H9 (cell line): ENCODE measurements around the gene KIF18B. TPM values are rescaled to one million over a fixed set of nuclear protein-coding genes. Genes with fewer than 3 reads are reported as not detected.

Source experiments
- DNase-seq: peaks from one replicate; pipeline ENCODE4 v3.0.0-alpha.2; 2017
- H2AFZ ChIP-seq: one replicate; pipeline ENCODE4 v1.6.1; 2013; ENCODE audit warnings: mild to moderate bottlenecking, low read length, control low read depth, moderate library complexity
- H2AK5ac ChIP-seq: 2 replicates; pipeline ENCODE4 v1.6.1; 2013; ENCODE audit warnings: low read length, control low read depth, mixed read lengths; ENCODE audit not compliant: insufficient read length
- H2BK120ac ChIP-seq: one replicate; pipeline ENCODE4 v1.6.1; 2013; ENCODE audit warnings: low read depth, mild to moderate bottlenecking, low read length, control low read depth, inconsistent platforms; ENCODE audit not compliant: poor library complexity, severe bottlenecking
- H2BK12ac ChIP-seq: 2 replicates; pipeline ENCODE4 v1.6.1; 2013; ENCODE audit warnings: low read length, control low read depth, mixed read lengths, low read depth; ENCODE audit not compliant: insufficient read length
- H2BK15ac ChIP-seq: 2 replicates; pipeline ENCODE4 v1.6.1; 2013; ENCODE audit warnings: low read depth, low read length, control low read depth
- H2BK20ac ChIP-seq: one replicate; pipeline ENCODE4 v1.6.1; 2013; ENCODE audit warnings: low read depth, mild to moderate bottlenecking, low read length, control low read depth, inconsistent platforms; ENCODE audit not compliant: poor library complexity, severe bottlenecking
- H2BK5ac ChIP-seq: 2 replicates; pipeline ENCODE4 v1.6.1; 2013; ENCODE audit warnings: low read length, control low read depth, mixed read lengths; ENCODE audit not compliant: insufficient read length
- H3K14ac ChIP-seq: 2 replicates; pipeline ENCODE4 v1.6.1; 2013; ENCODE audit warnings: low read length, control low read depth; ENCODE audit not compliant: insufficient read depth
- H3K18ac ChIP-seq: 2 replicates; pipeline ENCODE4 v1.6.1; 2013; ENCODE audit warnings: low read depth, mild to moderate bottlenecking, mixed read lengths, low read length, control low read depth; ENCODE audit not compliant: insufficient read length
- H3K23ac ChIP-seq: 2 replicates; pipeline ENCODE4 v1.6.1; 2013; ENCODE audit warnings: low read length, control low read depth, mixed read lengths, low read depth; ENCODE audit not compliant: insufficient read length
- H3K23me2 ChIP-seq: 2 replicates; pipeline ENCODE4 v1.6.1; 2013; ENCODE audit warnings: low read depth, mild to moderate bottlenecking, mixed read lengths, low read length, control low read depth; ENCODE audit not compliant: insufficient read length, poor library complexity, severe bottlenecking
- H3K27ac ChIP-seq: 2 replicates; pipeline ENCODE4 v1.5.1; 2013; ENCODE audit warnings: low read length, control low read depth, mixed read lengths, low read depth; ENCODE audit not compliant: insufficient read length
- H3K27me3 ChIP-seq: 2 replicates; pipeline ENCODE4 v1.6.1; 2013; ENCODE audit warnings: low read length, control low read depth, inconsistent platforms; ENCODE audit not compliant: insufficient read depth
- H3K4ac ChIP-seq: 2 replicates; pipeline ENCODE4 v1.6.1; 2013; ENCODE audit warnings: low read depth, mild to moderate bottlenecking, control low read depth, inconsistent platforms, low read length, moderate library complexity
- H3K4me1 ChIP-seq: 2 replicates; pipeline ENCODE4 v1.6.1; 2013; ENCODE audit warnings: low read length, control low read depth, inconsistent platforms; ENCODE audit not compliant: insufficient read depth
- H3K4me2 ChIP-seq: 2 replicates; pipeline ENCODE4 v1.6.1; 2013; ENCODE audit warnings: low read length, control low read depth, mixed read lengths; ENCODE audit not compliant: insufficient read length, insufficient read depth
- H3K56ac ChIP-seq: 2 replicates; pipeline ENCODE4 v1.6.1; 2013; ENCODE audit warnings: low read depth, mild to moderate bottlenecking, mixed read lengths, low read length, control low read depth; ENCODE audit not compliant: insufficient read length
- H3K79me1 ChIP-seq: 2 replicates; pipeline ENCODE4 v1.6.1; 2013; ENCODE audit warnings: low read depth, mild to moderate bottlenecking, moderate library complexity, low read length, control low read depth, inconsistent platforms; ENCODE audit not compliant: insufficient read depth, poor library complexity, severe bottlenecking
- H3K79me2 ChIP-seq: 2 replicates; pipeline ENCODE4 v1.6.1; 2013; ENCODE audit warnings: low read length, control low read depth, inconsistent platforms; ENCODE audit not compliant: insufficient read depth
- H3K9ac ChIP-seq: 2 replicates; pipeline ENCODE4 v1.6.1; 2013; ENCODE audit warnings: low read length, control low read depth, mixed read lengths; ENCODE audit not compliant: insufficient read length; ENCODE audit errors: extremely low read depth
- H3K9me3 ChIP-seq: one replicate; pipeline ENCODE4 v1.6.1; 2013; ENCODE audit warnings: low read depth, low read length, inconsistent platforms; ENCODE audit not compliant: control insufficient read depth
- H3T11ph ChIP-seq: one replicate; pipeline ENCODE4 v1.6.1; 2013; ENCODE audit warnings: mild to moderate bottlenecking, low read length, control low read depth, inconsistent platforms
- H4K20me1 ChIP-seq: one replicate; pipeline ENCODE4 v1.6.1; 2013; ENCODE audit not compliant: control insufficient read depth, insufficient read length, insufficient read depth
- H4K5ac ChIP-seq: 2 replicates; pipeline ENCODE4 v1.6.1; 2013; ENCODE audit warnings: low read depth, mild to moderate bottlenecking, mixed read lengths, low read length, control low read depth; ENCODE audit not compliant: insufficient read length
- H4K8ac ChIP-seq: replicated peaks from 2 replicates; pipeline ENCODE4 v1.6.1; 2013; ENCODE audit warnings: low read length, control low read depth, mixed read lengths, low read depth; ENCODE audit not compliant: insufficient read length
- H4K91ac ChIP-seq: 2 replicates; pipeline ENCODE4 v1.6.1; 2013; ENCODE audit warnings: low read depth, mild to moderate bottlenecking, moderate library complexity, mixed read lengths, low read length, control low read depth; ENCODE audit not compliant: insufficient read length
- H3K27ac Mint-ChIP-seq, 3 experiments: 2 replicates in 2 of 3; 3 replicates in 1 of 3; pipeline ENCODE4 v1.8.0; 2020 to 2021; ENCODE audit warnings: mixed read lengths in 3 of 3, mild to moderate bottlenecking in 1 of 3, moderate library complexity in 1 of 3
- H3K27me3 Mint-ChIP-seq: 2 replicates; pipeline ENCODE4 v1.8.0; 2021; ENCODE audit warnings: low read depth, mild to moderate bottlenecking, moderate library complexity, mixed read lengths
- H3K36me3 Mint-ChIP-seq, 3 experiments: 2 replicates in 2 of 3; 3 replicates in 1 of 3; pipeline ENCODE4 v1.8.0; 2020 to 2021; ENCODE audit warnings: low read depth in 3 of 3, mixed read lengths in 3 of 3; ENCODE audit not compliant: insufficient read depth in 1 of 3
- H3K4me1 Mint-ChIP-seq, 2 experiments: 2 replicates each; pipeline ENCODE4 v1.8.0; 2020; ENCODE audit warnings: mixed read lengths in 2 of 2
- H3K4me3 Mint-ChIP-seq, 2 experiments: 2 replicates in 1 of 2; 3 replicates in 1 of 2; pipeline ENCODE4 v1.8.0; 2020 to 2021; ENCODE audit warnings: mild to moderate bottlenecking in 2 of 2, mixed read lengths in 2 of 2, moderate library complexity in 1 of 2
- H3K9me3 Mint-ChIP-seq, 2 experiments: 2 replicates in 1 of 2; 3 replicates in 1 of 2; pipeline ENCODE4 v1.8.0; 2020; ENCODE audit warnings: mild to moderate bottlenecking in 2 of 2, mixed read lengths in 2 of 2, moderate library complexity in 1 of 2
- CTCF ChIP-seq: fragments of 200-600 bp; sonication (generic); conservative IDR thresholded peaks from 3 replicates; pipeline ENCODE4 v1.8.0; 2021; ENCODE audit warnings: antibody characterized with exemption, mild to moderate bottlenecking
- WGBS: extraction: QIAGEN DNeasy Blood & Tissue Kit; methylation state at CpG from one replicate; pipeline ENCODE4 v1.1.7; 2013; ENCODE audit warnings: missing lambda C conversion rate, low lambda C conversion rate, mixed read lengths; ENCODE audit not compliant: insufficient read length; ENCODE audit errors: extremely low coverage; 5-methylcytosine and 5-hydroxymethylcytosine counted together
- total RNA-seq: library from RNA; stranded (reverse); gene quantifications from 2 replicates; pipeline ENCODE4 v1.2.1, GENCODE V29; 2021

Gene KIF18B
- total RNA-seq, 1 experiment from 2014 or later: 51.8 TPM

DNA sequence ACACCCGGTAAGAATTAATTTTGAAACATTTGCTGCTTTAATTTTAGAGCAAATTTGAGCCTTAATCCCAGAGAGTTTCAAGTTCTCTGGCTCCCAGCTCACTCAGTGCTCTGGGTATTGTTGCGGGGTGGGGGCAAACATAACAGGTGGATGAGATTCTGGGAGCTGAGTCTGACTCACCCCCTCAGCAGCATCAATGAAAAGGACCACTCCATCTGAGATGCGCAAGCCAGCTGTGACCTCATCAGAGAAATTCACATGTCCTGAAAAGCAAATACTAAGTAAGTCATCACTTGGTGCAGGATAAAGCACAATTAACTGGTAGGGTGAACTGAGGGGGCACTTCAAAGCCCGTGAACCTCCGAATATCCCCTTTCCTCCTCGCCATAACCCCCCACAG lies 68.2 kb downstream of the KIF18B start:
- Histone ChIP-seq H3T11ph (no peak overlapping the region), H3K14ac (no peak overlapping the region), H3K18ac (no peak overlapping the region), H4K5ac (no peak overlapping the region), H2BK20ac (no peak overlapping the region), H2AFZ (no peak overlapping the region), H3K27ac (no peak overlapping the region), H3K4ac (no peak overlapping the region), H3K9ac (no peak overlapping the region), H3K23me2 (no peaks in the 10 kb centered on the region), H3K23ac (no peak overlapping the region), H3K27me3 (no peaks in the 10 kb centered on the region), H3K4me2 (no peak overlapping the region), H3K56ac (no peak overlapping the region), H3K9me3 (no peaks in the 10 kb centered on the region), H4K20me1 (no peaks in the 10 kb centered on the region), H2BK12ac (no peak overlapping the region), H2BK120ac (no peak overlapping the region), H3K79me2 (no peaks in the 10 kb centered on the region), H3K79me1 (no peaks in the 10 kb centered on the region), H2BK5ac (no peak overlapping the region), H2BK15ac (no peak overlapping the region), H4K91ac (no peak overlapping the region), H4K8ac (no peak overlapping the region), H2AK5ac (no peak overlapping the region), H3K4me1 (no peaks in the 10 kb centered on the region)
- no peak overlapping the region for H3K27ac Mint-ChIP-seq
- no peak overlapping the region for H3K4me3 Mint-ChIP-seq
- no peak for DNase-seq
- TF ChIP-seq CTCF: no peak
- no peaks in the 10 kb centered on the region for H3K27me3 Mint-ChIP-seq
- peaks cover 39 to 85% (median 71%) of the 10 kb centered on the region in 3 experiments for H3K36me3 Mint-ChIP-seq
- WGBS: no CpG with 5 or more reads among the region's 6 CpGs
- H3K9me3 Mint-ChIP-seq: no peaks in the 10 kb centered on the region
- H3K4me1 Mint-ChIP-seq: no peaks in the 10 kb centered on the region
